Activated naive CD8-positive, alpha-beta T cell treated with anti-CD3 and anti-CD28 coated beads, Interleukin-2, amount 50 U/mL, for 24 hours (primary cell): ENCODE results near the gene LGALS16.
"Not testable (repeated sequence)": the region's sequence is repeated elsewhere in the genome, so short reads cannot be mapped to it uniquely, and the experiment has no call there.

ENCODE experiments used
- ATAC-seq: fragments of 150-1000 bp; cut with Tn5 transposase; one replicate; pipeline ENCODE4 v1.10.0; 2021
- DNase-seq: peaks from one replicate; pipeline ENCODE4 v3.0.0; 2021
- H3K27ac Mint-ChIP-seq: one replicate; pipeline ENCODE4 v1.8.0; 2021; ENCODE audit warnings: mild to moderate bottlenecking, mixed read lengths
- H3K27me3 Mint-ChIP-seq: one replicate; pipeline ENCODE4 v1.8.0; 2021; ENCODE audit warnings: mixed read lengths
- H3K36me3 Mint-ChIP-seq: one replicate; pipeline ENCODE4 v1.8.0; 2021; ENCODE audit warnings: low read depth, mixed read lengths
- H3K4me1 Mint-ChIP-seq: one replicate; pipeline ENCODE4 v1.8.0; 2021; ENCODE audit warnings: mixed read lengths
- H3K4me3 Mint-ChIP-seq: one replicate; pipeline ENCODE4 v1.8.0; 2021; ENCODE audit warnings: mild to moderate bottlenecking, moderate library complexity, mixed read lengths
- H3K9me3 Mint-ChIP-seq: one replicate; pipeline ENCODE4 v1.8.0; 2021; ENCODE audit warnings: mixed read lengths

Gene LGALS16

GRCh38 chr19:39661565-39661964 is 5.9 kb downstream of the LGALS16 start:
- H3K27me3 Mint-ChIP-seq = peaks cover 8% of the 10 kb centered on the region
- DNase-seq (no peak), ATAC-seq (peak; percentile 33)
- no peak overlapping the region for H3K4me3 Mint-ChIP-seq
- H3K27ac Mint-ChIP-seq = no peak overlapping the region
- H3K9me3 Mint-ChIP-seq = no peaks in the 10 kb centered on the region
- H3K4me1 Mint-ChIP-seq = no peaks in the 10 kb centered on the region
- H3K36me3 Mint-ChIP-seq = no peaks in the 10 kb centered on the region

GRCh38 chr19:39669860-39670259 is 14.1 kb downstream of the LGALS16 start:
- not testable (repeated sequence) for H3K36me3 Mint-ChIP-seq, ATAC-seq, H3K4me1 Mint-ChIP-seq, H3K9me3 Mint-ChIP-seq, H3K4me3 Mint-ChIP-seq, H3K27ac Mint-ChIP-seq, DNase-seq, H3K27me3 Mint-ChIP-seq

GRCh38 chr19:39670998-39671397 is 15.3 kb downstream of the LGALS16 start:
- H3K9me3 Mint-ChIP-seq = no peaks in the 10 kb centered on the region
- no peaks in the 10 kb centered on the region for H3K36me3 Mint-ChIP-seq
- ATAC-seq (no peak), DNase-seq (no peak)
- peaks cover 10% of the 10 kb centered on the region for H3K27me3 Mint-ChIP-seq
- no peak overlapping the region for H3K4me3 Mint-ChIP-seq
- peaks cover 10% of the 10 kb centered on the region for H3K4me1 Mint-ChIP-seq
- H3K27ac Mint-ChIP-seq = no peak overlapping the region

- DNase-seq (peak; percentile 30), ATAC-seq (no peak)
- Mint-ChIP-seq H3K27ac (no peak overlapping the region), H3K9me3 (no peaks in the 10 kb centered on the region), H3K4me1 (peaks cover 13% of the 10 kb centered on the region), H3K4me3 (no peak overlapping the region), H3K36me3 (no peaks in the 10 kb centered on the region), H3K27me3 (peaks cover 12% of the 10 kb centered on the region)
Observed at GRCh38 chr19:39671739-39672363, 16.1 kb downstream of the LGALS16 start.

- H3K9me3 Mint-ChIP-seq = no peaks in the 10 kb centered on the region
- ATAC-seq = no peak
- no peak overlapping the region for H3K4me3 Mint-ChIP-seq
- H3K36me3 Mint-ChIP-seq = no peaks in the 10 kb centered on the region
- peaks cover 11% of the 10 kb centered on the region for H3K27me3 Mint-ChIP-seq
- no peak overlapping the region for H3K27ac Mint-ChIP-seq
- H3K4me1 Mint-ChIP-seq = peaks cover 13% of the 10 kb centered on the region
- DNase-seq = no peak
Observed at GRCh38 chr19:39672473-39672872, 16.8 kb downstream of the LGALS16 start.

GRCh38 chr19:39673862-39674261 is 18.1 kb downstream of the LGALS16 start:
- not testable (repeated sequence) for DNase-seq, H3K27me3 Mint-ChIP-seq, H3K4me3 Mint-ChIP-seq, H3K27ac Mint-ChIP-seq, H3K9me3 Mint-ChIP-seq, H3K36me3 Mint-ChIP-seq, ATAC-seq
- H3K4me1 Mint-ChIP-seq = peaks cover 23% of the 10 kb centered on the region

GRCh38 chr19:39676004-39676403 is 20.3 kb downstream of the LGALS16 start:
- H3K9me3 Mint-ChIP-seq = no peaks in the 10 kb centered on the region
- peak overlapping the region; percentile 71 for H3K27ac Mint-ChIP-seq
- DNase-seq = no peak
- ATAC-seq = peak; percentile 63
- H3K36me3 Mint-ChIP-seq = no peaks in the 10 kb centered on the region
- H3K4me1 Mint-ChIP-seq = peaks cover 38% of the 10 kb centered on the region
- peak overlapping the region; percentile 2 for H3K4me3 Mint-ChIP-seq
- peaks cover 8% of the 10 kb centered on the region for H3K27me3 Mint-ChIP-seq

GRCh38 chr19:39677961-39678889 is 22.5 kb downstream of the LGALS16 start:
- Mint-ChIP-seq H3K27ac (peak overlapping the region; percentile 24), H3K4me3 (no peak overlapping the region), H3K9me3 (no peaks in the 10 kb centered on the region), H3K27me3 (peaks cover 7% of the 10 kb centered on the region), H3K36me3 (no peaks in the 10 kb centered on the region), H3K4me1 (peaks cover 34% of the 10 kb centered on the region)
- DNase-seq (no peak), ATAC-seq (no peak)

- DNase-seq = no peak
- Mint-ChIP-seq H3K27ac (peak overlapping the region; percentile 14), H3K36me3 (no peaks in the 10 kb centered on the region), H3K4me1 (peaks cover 34% of the 10 kb centered on the region), H3K27me3 (peaks cover 7% of the 10 kb centered on the region), H3K9me3 (no peaks in the 10 kb centered on the region), H3K4me3 (peak overlapping the region; percentile 3)
- ATAC-seq = peak; percentile 78
Observed at GRCh38 chr19:39679056-39679790, 23.5 kb downstream of the LGALS16 start.

- no peaks in the 10 kb centered on the region for H3K9me3 Mint-ChIP-seq
- no peaks in the 10 kb centered on the region for H3K36me3 Mint-ChIP-seq
- H3K27me3 Mint-ChIP-seq = peaks cover 7% of the 10 kb centered on the region
- H3K4me3 Mint-ChIP-seq = peak overlapping the region; percentile 3
- DNase-seq (no peak), ATAC-seq (peak; percentile 54)
- peak overlapping the region; percentile 14 for H3K27ac Mint-ChIP-seq
- H3K4me1 Mint-ChIP-seq = peaks cover 34% of the 10 kb centered on the region
Observed at GRCh38 chr19:39679791-39680168, 24.1 kb downstream of the LGALS16 start.

GRCh38 chr19:39680593-39680992 is 24.9 kb downstream of the LGALS16 start:
- no peak overlapping the region for H3K4me3 Mint-ChIP-seq

GRCh38 chr19:39681416-39681815 is 25.7 kb downstream of the LGALS16 start:
- Mint-ChIP-seq H3K36me3 (no peaks in the 10 kb centered on the region), H3K4me1 (peaks cover 25% of the 10 kb centered on the region), H3K27ac (no peak overlapping the region), H3K27me3 (peaks cover 8% of the 10 kb centered on the region), H3K4me3 (no peak overlapping the region), H3K9me3 (no peaks in the 10 kb centered on the region)
- ATAC-seq = no peak
- no peak for DNase-seq

More at GRCh38 chr19:39680593-39680992, 24.9 kb downstream of the LGALS16 start:
- Mint-ChIP-seq H3K27ac (no peak overlapping the region), H3K9me3 (no peaks in the 10 kb centered on the region), H3K4me1 (peaks cover 32% of the 10 kb centered on the region), H3K36me3 (no peaks in the 10 kb centered on the region), H3K27me3 (peaks cover 7% of the 10 kb centered on the region)
- DNase-seq (no peak), ATAC-seq (no peak)

- H3K27me3 Mint-ChIP-seq = peaks cover 7% of the 10 kb centered on the region
- H3K4me1 Mint-ChIP-seq = peaks cover 11% of the 10 kb centered on the region
Observed at GRCh38 chr19:39684267-39684666, 28.6 kb downstream of the LGALS16 start.

GRCh38 chr19:39686739-39687138 is 31.0 kb downstream of the LGALS16 start:
- Mint-ChIP-seq H3K4me3 (no peak overlapping the region), H3K36me3 (no peaks in the 10 kb centered on the region), H3K27ac (no peak overlapping the region), H3K4me1 (no peaks in the 10 kb centered on the region), H3K27me3 (peaks cover 11% of the 10 kb centered on the region), H3K9me3 (no peaks in the 10 kb centered on the region)
- no peak for DNase-seq
- no peak for ATAC-seq

More at GRCh38 chr19:39684267-39684666, 28.6 kb downstream of the LGALS16 start:
- Mint-ChIP-seq H3K27ac (no peak overlapping the region), H3K36me3 (no peaks in the 10 kb centered on the region), H3K9me3 (no peaks in the 10 kb centered on the region), H3K4me3 (no peak overlapping the region)
- DNase-seq = no peak
- ATAC-seq = no peak
